Skeletal muscle tissue (tissue), 4 donors: Measurements from ENCODE around the gene RASGRF1. TPM values are rescaled to one million over a fixed set of nuclear protein-coding genes. Genes with fewer than 3 reads are reported as not detected.
A peak's percentile ranks its signal among the peaks of the same experiment; 100 is the strongest.

ENCODE experiments used
- H3K27ac ChIP-seq: one replicate; pipeline ENCODE4 v1.7.0; 2013; ENCODE audit warnings: mild to moderate bottlenecking, low read depth, low read length, inconsistent platforms
- H3K27me3 ChIP-seq, 3 donors: one replicate each; pipeline ENCODE4 v1.7.0; 2013; ENCODE audit warnings: low read length in 3 of 3; ENCODE audit not compliant: control insufficient read depth in 3 of 3, insufficient read depth in 3 of 3
- H3K36me3 ChIP-seq, 3 donors: one replicate each; pipeline ENCODE4 v1.7.0; 2013; ENCODE audit warnings: low read length in 3 of 3; ENCODE audit not compliant: control insufficient read depth in 3 of 3, insufficient read depth in 3 of 3
- H3K4me1 ChIP-seq, 3 donors: one replicate each; pipeline ENCODE4 v1.7.0; 2013; ENCODE audit warnings: low read length in 3 of 3, mild to moderate bottlenecking in 3 of 3; ENCODE audit not compliant: control insufficient read depth in 3 of 3, insufficient read depth in 3 of 3
- H3K4me3 ChIP-seq, 3 donors: one replicate each; pipeline ENCODE4 v1.7.0; 2013; ENCODE audit warnings: low read length in 3 of 3
- H3K9ac ChIP-seq, 3 donors: one replicate each; pipeline ENCODE4 v1.7.0; 2013; ENCODE audit warnings: low read length in 3 of 3, mild to moderate bottlenecking in 3 of 3, moderate library complexity in 2 of 3, low read depth in 1 of 3
- H3K9me3 ChIP-seq, 3 donors: one replicate each; pipeline ENCODE4 v1.7.0; 2013; ENCODE audit warnings: low read length in 3 of 3; ENCODE audit not compliant: control insufficient read depth in 3 of 3
- total RNA-seq: library from RNA; depleted of rRNA; stranded (reverse); fragments of >200 nt; gene quantifications from one replicate; pipeline ENCODE4 v1.2.3, GENCODE V29; 2014
- donor health status: Osteomylitis.

Gene RASGRF1, protein sequence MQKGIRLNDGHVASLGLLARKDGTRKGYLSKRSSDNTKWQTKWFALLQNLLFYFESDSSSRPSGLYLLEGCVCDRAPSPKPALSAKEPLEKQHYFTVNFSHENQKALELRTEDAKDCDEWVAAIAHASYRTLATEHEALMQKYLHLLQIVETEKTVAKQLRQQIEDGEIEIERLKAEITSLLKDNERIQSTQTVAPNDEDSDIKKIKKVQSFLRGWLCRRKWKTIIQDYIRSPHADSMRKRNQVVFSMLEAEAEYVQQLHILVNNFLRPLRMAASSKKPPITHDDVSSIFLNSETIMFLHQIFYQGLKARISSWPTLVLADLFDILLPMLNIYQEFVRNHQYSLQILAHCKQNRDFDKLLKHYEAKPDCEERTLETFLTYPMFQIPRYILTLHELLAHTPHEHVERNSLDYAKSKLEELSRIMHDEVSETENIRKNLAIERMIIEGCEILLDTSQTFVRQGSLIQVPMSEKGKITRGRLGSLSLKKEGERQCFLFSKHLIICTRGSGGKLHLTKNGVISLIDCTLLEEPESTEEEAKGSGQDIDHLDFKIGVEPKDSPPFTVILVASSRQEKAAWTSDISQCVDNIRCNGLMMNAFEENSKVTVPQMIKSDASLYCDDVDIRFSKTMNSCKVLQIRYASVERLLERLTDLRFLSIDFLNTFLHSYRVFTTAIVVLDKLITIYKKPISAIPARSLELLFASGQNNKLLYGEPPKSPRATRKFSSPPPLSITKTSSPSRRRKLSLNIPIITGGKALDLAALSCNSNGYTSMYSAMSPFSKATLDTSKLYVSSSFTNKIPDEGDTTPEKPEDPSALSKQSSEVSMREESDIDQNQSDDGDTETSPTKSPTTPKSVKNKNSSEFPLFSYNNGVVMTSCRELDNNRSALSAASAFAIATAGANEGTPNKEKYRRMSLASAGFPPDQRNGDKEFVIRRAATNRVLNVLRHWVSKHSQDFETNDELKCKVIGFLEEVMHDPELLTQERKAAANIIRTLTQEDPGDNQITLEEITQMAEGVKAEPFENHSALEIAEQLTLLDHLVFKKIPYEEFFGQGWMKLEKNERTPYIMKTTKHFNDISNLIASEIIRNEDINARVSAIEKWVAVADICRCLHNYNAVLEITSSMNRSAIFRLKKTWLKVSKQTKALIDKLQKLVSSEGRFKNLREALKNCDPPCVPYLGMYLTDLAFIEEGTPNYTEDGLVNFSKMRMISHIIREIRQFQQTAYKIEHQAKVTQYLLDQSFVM (N-terminal part only)
- total RNA-seq = not detected

DNA sequence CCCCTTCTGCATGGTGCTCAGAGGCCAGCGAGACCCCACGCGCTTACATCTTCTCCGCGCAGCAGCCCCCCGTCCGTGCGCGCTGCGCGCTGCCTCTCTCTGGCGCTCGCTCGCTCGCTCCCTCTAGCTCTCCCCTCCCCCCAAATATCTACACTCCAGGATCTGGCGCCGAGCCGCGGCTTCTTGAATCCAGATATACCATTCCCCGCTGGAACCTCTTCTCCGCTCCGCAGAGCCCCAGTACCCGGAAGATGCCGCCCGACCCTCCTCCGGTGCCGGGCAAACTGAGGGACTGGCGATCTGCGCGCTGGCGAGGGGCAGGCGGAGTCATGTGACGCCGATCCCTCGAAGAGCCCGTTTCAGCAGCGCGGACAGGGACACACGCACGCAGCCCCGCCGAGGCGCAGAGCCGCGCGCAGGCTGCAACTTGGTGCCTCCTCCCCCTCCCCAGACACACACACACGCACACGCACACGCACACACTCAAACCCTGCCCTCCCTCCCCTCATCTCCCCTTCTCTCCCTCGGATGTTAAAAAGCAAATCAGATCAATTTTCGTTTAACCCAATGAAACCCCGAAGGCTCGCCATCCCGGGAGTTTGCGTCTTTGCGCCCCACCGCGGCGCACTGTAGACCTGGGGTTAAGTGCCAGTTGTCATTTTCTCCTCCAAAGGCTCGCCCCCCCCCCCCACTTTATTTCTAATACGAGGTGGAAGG lies at the start of gene RASGRF1:
TSS of gene RASGRF1 (minus strand) at position 294 of the 717 bp plus-strand sequence. CDS start at position 12, 282 bp downstream.
- Histone ChIP-seq H3K4me1 (peaks cover 7 to 24% (median 16%) of the 10 kb centered on the region in 3 donors), H3K9me3 (no peaks in the 10 kb centered on the region), H3K9ac (no peak within 1 kb of the TSS), H3K36me3 (no peaks in the 10 kb centered on the region), H3K27me3 (peaks cover 88 to 91% (median 88%) of the 10 kb centered on the region in 3 donors), H3K4me3 (peak within 1 kb of the TSS in 2 of 3 donors; percentile 29 to 43), H3K27ac (no peak within 1 kb of the TSS)

DNA sequence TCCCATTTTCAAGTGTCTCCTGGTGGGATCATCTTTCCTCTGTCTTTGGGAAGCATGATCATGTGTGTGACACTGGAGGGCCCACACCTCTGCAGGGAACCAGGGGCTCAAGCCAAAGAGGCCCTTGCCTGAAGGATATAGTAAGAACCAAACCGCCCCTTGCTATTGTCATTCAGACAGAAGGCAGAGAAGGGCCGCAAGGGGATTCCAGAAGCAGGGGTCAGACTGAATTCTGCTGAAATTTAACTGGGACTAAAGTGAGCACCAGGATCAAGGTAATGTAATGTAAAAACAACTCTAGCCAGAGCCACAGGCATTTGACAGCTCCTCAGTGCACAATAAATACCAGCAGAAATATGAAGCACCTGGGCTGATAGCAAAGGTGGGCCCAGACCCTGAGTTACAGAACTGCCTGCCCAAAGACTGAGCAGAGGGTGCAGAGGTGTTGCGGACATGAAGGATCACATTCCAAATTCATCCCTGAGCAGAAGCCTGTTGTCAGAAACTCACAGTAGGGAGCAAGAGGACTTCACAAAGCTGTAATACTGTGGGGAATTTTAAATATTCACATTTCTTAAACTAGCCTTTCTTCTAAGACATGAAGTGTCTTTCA lies 46.0 kb upstream of the RASGRF1 start:
- Histone ChIP-seq H3K4me3 (no peak overlapping the region), H3K36me3 (no peaks in the 10 kb centered on the region), H3K27ac (no peak overlapping the region), H3K9ac (no peak overlapping the region), H3K4me1 (no peaks in the 10 kb centered on the region), H3K27me3 (peaks cover 0 to 5% (median 2%) of the 10 kb centered on the region in 3 donors), H3K9me3 (no peaks in the 10 kb centered on the region)

DNA sequence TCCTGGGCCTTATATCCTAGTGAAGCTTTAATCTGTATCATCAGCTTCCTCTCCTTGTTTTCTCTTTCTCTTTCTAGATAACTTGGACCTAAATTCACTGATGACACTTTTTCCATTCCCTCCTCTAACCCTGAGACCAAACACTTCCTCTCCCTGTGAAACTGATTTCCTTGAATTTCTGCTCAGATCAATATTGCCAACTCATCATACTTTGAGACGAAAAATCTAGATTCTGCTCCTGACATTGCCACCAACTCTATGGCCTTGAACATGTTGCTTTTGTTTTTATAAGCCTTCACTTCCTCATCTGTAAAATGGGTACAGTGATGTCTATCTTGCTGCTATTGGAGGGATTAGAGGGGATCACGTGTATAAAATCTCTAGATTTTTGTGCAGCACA lies 42.7 kb upstream of the RASGRF1 start:
- H3K27ac ChIP-seq = no peak overlapping the region
- H3K4me1 ChIP-seq = no peaks in the 10 kb centered on the region
- peaks cover 0 to 5% (median 3%) of the 10 kb centered on the region in 3 donors for H3K9me3 ChIP-seq
- peaks cover 2 to 20% (median 10%) of the 10 kb centered on the region in 3 donors for H3K27me3 ChIP-seq
- H3K9ac ChIP-seq = no peak overlapping the region
- no peak overlapping the region for H3K4me3 ChIP-seq
- no peaks in the 10 kb centered on the region for H3K36me3 ChIP-seq

DNA sequence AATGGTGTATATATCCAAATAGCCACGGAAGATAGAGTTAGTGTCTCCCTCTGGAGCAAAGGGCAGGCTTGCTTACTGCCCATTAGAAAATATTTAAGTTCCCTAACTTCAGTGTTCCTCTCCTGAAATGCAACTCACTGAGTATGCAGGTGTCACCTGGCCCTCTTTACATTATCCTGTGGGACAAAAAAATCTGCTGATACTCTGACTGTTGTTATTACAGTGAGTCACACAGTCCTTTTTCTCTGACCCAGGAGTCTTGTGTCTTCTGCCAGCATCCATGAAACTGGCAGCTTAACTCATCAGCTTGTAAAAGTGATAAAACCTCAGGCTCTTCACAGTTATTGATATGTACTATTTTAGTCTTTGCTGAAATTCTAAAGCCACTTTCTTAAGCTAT lies 42.2 kb upstream of the RASGRF1 start:
- Histone ChIP-seq H3K4me1 (no peaks in the 10 kb centered on the region), H3K27me3 (peaks cover 2 to 20% (median 10%) of the 10 kb centered on the region in 3 donors), H3K27ac (no peak overlapping the region), H3K9me3 (peaks cover 0 to 5% (median 3%) of the 10 kb centered on the region in 3 donors), H3K9ac (no peak overlapping the region), H3K36me3 (no peaks in the 10 kb centered on the region), H3K4me3 (no peak overlapping the region)

DNA sequence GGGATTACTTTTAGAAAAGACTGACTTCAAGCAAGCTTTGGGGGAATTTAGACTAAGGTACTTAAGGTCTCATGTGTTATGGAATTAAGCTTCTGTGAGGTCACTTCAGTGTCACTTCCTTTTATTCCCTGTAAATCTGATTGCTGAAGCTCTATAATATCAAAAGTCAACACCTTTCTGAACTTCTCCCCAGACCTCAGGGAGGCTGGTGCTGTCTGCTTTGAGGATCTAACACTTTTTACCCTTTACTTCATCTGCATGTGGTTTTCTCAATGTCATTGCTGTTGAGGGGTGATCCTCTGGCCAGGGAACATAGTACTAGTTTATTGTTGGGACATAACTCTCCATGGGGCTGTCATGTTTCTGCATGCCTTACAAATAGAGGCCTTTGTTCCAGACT lies 41.8 kb upstream of the RASGRF1 start:
- no peak overlapping the region for H3K27ac ChIP-seq
- H3K36me3 ChIP-seq = no peaks in the 10 kb centered on the region
- H3K4me1 ChIP-seq = no peaks in the 10 kb centered on the region
- peaks cover 0 to 5% (median 3%) of the 10 kb centered on the region in 3 donors for H3K9me3 ChIP-seq
- H3K4me3 ChIP-seq = no peak overlapping the region
- peaks cover 2 to 20% (median 10%) of the 10 kb centered on the region in 3 donors for H3K27me3 ChIP-seq
- H3K9ac ChIP-seq = no peak overlapping the region

DNA sequence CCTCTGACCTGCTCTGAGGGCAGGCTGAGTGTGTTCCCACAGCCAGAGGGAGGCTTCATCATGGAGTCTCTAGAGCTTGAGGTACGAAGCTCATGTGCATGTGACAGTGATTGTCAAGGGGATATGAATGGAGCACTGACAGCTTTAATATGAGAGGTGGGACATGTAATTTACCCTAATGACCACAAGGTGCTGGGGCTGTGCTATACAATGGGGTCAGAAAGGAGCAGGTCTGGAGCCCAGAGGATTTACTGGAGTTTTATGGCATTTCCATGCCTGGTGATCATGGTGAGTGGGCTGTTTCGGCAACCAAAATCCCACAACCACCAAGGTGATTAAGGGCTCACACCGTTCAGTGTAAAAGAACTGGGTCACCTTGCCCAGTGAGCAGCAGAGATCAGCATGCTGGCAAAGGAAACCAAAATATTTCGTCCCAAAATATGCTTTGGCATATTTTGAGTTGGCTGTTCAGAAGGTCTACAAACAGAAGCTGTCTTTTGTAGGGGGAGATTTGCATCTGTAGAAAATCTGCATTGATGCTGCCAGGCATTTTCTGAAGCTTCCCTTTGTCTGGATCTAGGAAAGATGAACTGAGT lies 40.1 kb upstream of the RASGRF1 start:
- H3K4me3 ChIP-seq = no peak overlapping the region
- no peak overlapping the region for H3K9ac ChIP-seq
- H3K36me3 ChIP-seq = no peaks in the 10 kb centered on the region
- no peak overlapping the region for H3K27ac ChIP-seq
- H3K4me1 ChIP-seq = no peaks in the 10 kb centered on the region
- peaks cover 2 to 20% (median 10%) of the 10 kb centered on the region in 3 donors for H3K27me3 ChIP-seq
- H3K9me3 ChIP-seq = peaks cover 0 to 5% (median 3%) of the 10 kb centered on the region in 3 donors

DNA sequence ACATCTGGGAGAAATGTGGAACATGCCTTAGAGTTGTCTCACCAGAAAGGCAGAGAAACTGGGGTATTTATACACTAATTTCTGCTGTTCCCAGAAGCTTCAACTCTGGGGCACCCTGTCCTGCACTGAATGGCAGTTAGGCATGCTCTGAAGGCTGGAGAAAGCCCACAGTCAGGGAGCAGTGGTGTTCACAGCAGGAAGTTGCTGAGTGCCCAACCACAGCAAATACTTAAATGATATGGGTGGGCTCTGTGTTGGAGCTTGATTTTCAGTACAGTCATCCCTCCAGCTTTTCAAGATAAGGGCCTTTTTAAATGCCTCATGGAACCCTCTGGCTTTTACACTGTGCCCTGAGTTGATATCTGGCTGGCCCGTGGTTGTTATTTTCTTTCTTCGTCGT lies 38.7 kb upstream of the RASGRF1 start:
- peaks cover 0 to 20% (median 10%) of the 10 kb centered on the region in 3 donors for H3K27me3 ChIP-seq
- no peak overlapping the region for H3K9ac ChIP-seq
- H3K27ac ChIP-seq = no peak overlapping the region
- H3K36me3 ChIP-seq = no peaks in the 10 kb centered on the region
- H3K9me3 ChIP-seq = peaks cover 0 to 5% (median 3%) of the 10 kb centered on the region in 3 donors
- H3K4me1 ChIP-seq = no peaks in the 10 kb centered on the region
- H3K4me3 ChIP-seq = no peak overlapping the region

DNA sequence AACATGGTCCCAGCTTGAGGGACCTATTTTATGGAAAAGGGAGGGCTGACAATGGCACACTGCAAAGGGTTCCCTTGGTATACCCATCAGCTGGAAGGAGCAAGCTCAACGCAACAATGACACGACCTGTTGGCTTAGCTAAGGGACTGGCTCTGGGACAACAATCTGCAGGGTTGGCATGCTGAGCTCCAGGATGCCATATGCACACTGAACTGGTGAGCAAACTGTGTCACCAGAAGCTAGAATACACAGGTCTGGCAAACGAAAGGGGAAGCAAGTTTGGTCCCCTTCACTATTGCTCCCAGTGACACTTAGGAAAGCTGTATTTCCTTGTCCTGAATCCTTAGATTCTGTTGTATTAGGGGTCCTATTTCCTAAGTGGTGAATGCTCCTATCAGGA lies 38.0 kb upstream of the RASGRF1 start:
- Histone ChIP-seq H3K9me3 (peaks cover 0 to 5% (median 3%) of the 10 kb centered on the region in 3 donors), H3K4me1 (no peaks in the 10 kb centered on the region), H3K4me3 (no peak overlapping the region), H3K27me3 (peaks cover 0 to 20% (median 10%) of the 10 kb centered on the region in 3 donors), H3K9ac (no peak overlapping the region), H3K36me3 (no peaks in the 10 kb centered on the region), H3K27ac (no peak overlapping the region)
